Measurements from ENCODE around the gene PRICKLE2.

Gene PRICKLE2

GRCh38 chr3:64067506-64068346 lies 157.5 kb downstream of the PRICKLE2 start:
- no peak for DNase-seq

- DNase-seq = no peak
These were observed 160.5 kb downstream of the PRICKLE2 start for GRCh38 chr3:64064804-64065203.

GRCh38 chr3:64063983-64064438 lies 161.3 kb downstream of the PRICKLE2 start:
- DNase-seq = no peak

GRCh38 chr3:64063207-64063982 lies 161.9 kb downstream of the PRICKLE2 start:
- no peak for DNase-seq

GRCh38 chr3:64061628-64062027 lies 163.6 kb downstream of the PRICKLE2 start:
- DNase-seq = no peak

- no peak for DNase-seq
These were observed 165.6 kb downstream of the PRICKLE2 start for GRCh38 chr3:64059484-64060175.

GRCh38 chr3:64058566-64058965 lies 166.7 kb downstream of the PRICKLE2 start:
- peak; percentile 61 for DNase-seq

- DNase-seq = no peak
These were observed 168.0 kb downstream of the PRICKLE2 start for GRCh38 chr3:64057231-64057630.

GRCh38 chr3:64056606-64057180 lies 168.6 kb downstream of the PRICKLE2 start:
- no peak for DNase-seq

GRCh38 chr3:64055076-64055475 lies 170.2 kb downstream of the PRICKLE2 start:
- no peak for DNase-seq

GRCh38 chr3:64054488-64054887 lies 170.8 kb downstream of the PRICKLE2 start:
- DNase-seq = no peak

GRCh38 chr3:64053581-64053980 lies 171.7 kb downstream of the PRICKLE2 start:
- DNase-seq = no peak

- no peak for DNase-seq
These were observed 172.1 kb downstream of the PRICKLE2 start for GRCh38 chr3:64053117-64053516.

GRCh38 chr3:64049832-64050231 lies 175.4 kb downstream of the PRICKLE2 start:
- no peak for DNase-seq

GRCh38 chr3:64049136-64049535 lies 176.1 kb downstream of the PRICKLE2 start:
- DNase-seq = no peak

- no peak for DNase-seq
These were observed 176.6 kb downstream of the PRICKLE2 start for GRCh38 chr3:64048631-64049061.

- no peak for DNase-seq
These were observed 177.5 kb downstream of the PRICKLE2 start for GRCh38 chr3:64047787-64048186.

GRCh38 chr3:64046996-64047594 lies 178.2 kb downstream of the PRICKLE2 start:
- DNase-seq = no peak

- DNase-seq = no peak
These were observed 178.7 kb downstream of the PRICKLE2 start for GRCh38 chr3:64046592-64046991.

- DNase-seq = no peak
These were observed 182.3 kb downstream of the PRICKLE2 start for GRCh38 chr3:64042952-64043351.

Measured in NCI-H2227 treated with DMSO at 0.1 percent for 48 hours (cell line).